Neuronal stem cell (in vitro differentiated cells): ENCODE measurements around the gene MACROH2A1.

ENCODE experiments used
- DNase-seq: peaks from one replicate; pipeline ENCODE4 v3.0.0-alpha.2; 2013; ENCODE audit warnings: low spot score
- H2AFZ ChIP-seq: one replicate; pipeline ENCODE4 v1.6.1; 2013; ENCODE audit warnings: mild to moderate bottlenecking, low read length, inconsistent platforms
- H2AK5ac ChIP-seq: 2 replicates; pipeline ENCODE4 v1.6.1; 2013; ENCODE audit warnings: low read depth, mild to moderate bottlenecking, inconsistent platforms, low read length, moderate library complexity, mixed read lengths
- H2BK120ac ChIP-seq: 2 replicates; pipeline ENCODE4 v1.6.1; 2013; ENCODE audit warnings: low read depth, mild to moderate bottlenecking, inconsistent platforms, low read length, moderate library complexity, mixed read lengths
- H2BK12ac ChIP-seq: one replicate; pipeline ENCODE4 v1.6.1; 2013; ENCODE audit warnings: low read length, inconsistent platforms
- H2BK15ac ChIP-seq: 2 replicates; pipeline ENCODE4 v1.6.1; 2013; ENCODE audit warnings: mild to moderate bottlenecking, low read length, inconsistent platforms, mixed read lengths
- H2BK5ac ChIP-seq: one replicate; pipeline ENCODE4 v1.6.1; 2013; ENCODE audit warnings: inconsistent platforms, mild to moderate bottlenecking, low read length, moderate library complexity
- H3K14ac ChIP-seq: one replicate; pipeline ENCODE4 v1.6.1; 2013; ENCODE audit warnings: low read length, inconsistent platforms
- H3K18ac ChIP-seq: 2 replicates; pipeline ENCODE4 v1.6.1; 2013; ENCODE audit warnings: low read length, inconsistent platforms
- H3K23ac ChIP-seq: 2 replicates; pipeline ENCODE4 v1.6.1; 2013; ENCODE audit warnings: low read depth, mild to moderate bottlenecking, mixed read lengths, low read length, inconsistent platforms; ENCODE audit not compliant: poor library complexity
- H3K27ac ChIP-seq: replicated peaks from 3 replicates; pipeline ENCODE4 v1.5.1; 2013; ENCODE audit warnings: low read length, inconsistent platforms
- H3K27me3 ChIP-seq, 3 experiments: 2 replicates each; pipeline ENCODE4 v1.6.1; 2013; ENCODE audit warnings: low read length in 3 of 3, mild to moderate bottlenecking in 2 of 3, inconsistent platforms in 1 of 3, low read depth in 1 of 3, mixed read lengths in 1 of 3, moderate library complexity in 1 of 3; ENCODE audit not compliant: control insufficient read depth in 3 of 3, insufficient read depth in 3 of 3
- H3K36me3 ChIP-seq, 2 donors: replicated peaks in 1 of 2; 2 replicates each; pipeline ENCODE4 v1.6.1; 2013; ENCODE audit warnings: low read length in 2 of 2; ENCODE audit not compliant: control insufficient read depth in 2 of 2, insufficient read depth in 2 of 2
- H3K4ac ChIP-seq: 2 replicates; pipeline ENCODE4 v1.6.1; 2013; ENCODE audit warnings: inconsistent platforms, mild to moderate bottlenecking, low read length, moderate library complexity
- H3K4me1 ChIP-seq, 2 donors: 1 replicate in 1 of 2; 2 replicates in 1 of 2; pipeline ENCODE4 v1.6.1; 2013; ENCODE audit warnings: low read length in 2 of 2, low read depth in 1 of 2; ENCODE audit not compliant: control insufficient read depth in 2 of 2, insufficient read depth in 1 of 2
- H3K4me2 ChIP-seq: one replicate; pipeline ENCODE4 v1.6.1; 2013; ENCODE audit warnings: mild to moderate bottlenecking, low read length, inconsistent platforms; ENCODE audit not compliant: insufficient read depth, poor library complexity, severe bottlenecking
- H3K4me3 ChIP-seq, 2 donors: 2 replicates each; pipeline ENCODE4 v1.5.1; 2013; ENCODE audit warnings: low read length in 2 of 2, mild to moderate bottlenecking in 2 of 2, inconsistent platforms in 1 of 2, moderate library complexity in 1 of 2
- H3K79me1 ChIP-seq: one replicate; pipeline ENCODE4 v1.6.1; 2013; ENCODE audit warnings: low read depth, mild to moderate bottlenecking, inconsistent platforms, low read length, moderate library complexity
- H3K9ac ChIP-seq: one replicate; pipeline ENCODE4 v1.6.1; 2013; ENCODE audit warnings: mild to moderate bottlenecking, low read depth, low read length, inconsistent platforms; ENCODE audit not compliant: poor library complexity
- H3K9me3 ChIP-seq, 2 donors: replicated peaks in 1 of 2; 2 replicates each; pipeline versions ENCODE3 to v1.6.1; 2013; ENCODE audit warnings: low read length in 2 of 2, mild to moderate bottlenecking in 2 of 2, inconsistent platforms in 1 of 2, low read depth in 1 of 2, mixed read lengths in 1 of 2, moderate library complexity in 1 of 2; ENCODE audit not compliant: control insufficient read depth in 2 of 2, insufficient read depth in 1 of 2
- H4K8ac ChIP-seq: one replicate; pipeline ENCODE4 v1.6.1; 2013; ENCODE audit warnings: low read depth, mild to moderate bottlenecking, inconsistent platforms, low read length, moderate library complexity
- H4K91ac ChIP-seq: one replicate; pipeline ENCODE4 v1.6.1; 2013; ENCODE audit warnings: low read length, low read depth, mild to moderate bottlenecking, inconsistent platforms; ENCODE audit not compliant: poor library complexity
- WGBS, 2 donors: extraction: QIAGEN DNeasy Blood & Tissue Kit; methylation state at CpG; one replicate each; pipeline ENCODE4 v1.1.7; 2013; ENCODE audit warnings: missing lambda C conversion rate in 2 of 2, mixed read lengths in 1 of 2; ENCODE audit not compliant: insufficient read length in 2 of 2, insufficient replicate concordance in 1 of 2; ENCODE audit errors: extremely low coverage in 2 of 2; 5-methylcytosine and 5-hydroxymethylcytosine counted together

The MACROH2A1 gene

GRCh38 chr5:135423846-135424168, 24.8 kb upstream of the MACROH2A1 start:
- no peak for DNase-seq
- H2BK15ac ChIP-seq = no peak overlapping the region
- H3K23ac ChIP-seq = no peak overlapping the region
- no peak overlapping the region for H3K27ac ChIP-seq
- H4K8ac ChIP-seq = no peak overlapping the region
- H3K9me3 ChIP-seq = peaks cover 1 to 3% of the 10 kb centered on the region in 2 donors
- no peak overlapping the region for H3K4me2 ChIP-seq
- no peak overlapping the region for H3K14ac ChIP-seq
- no peak overlapping the region for H2AK5ac ChIP-seq
- no peaks in the 10 kb centered on the region for H3K4me1 ChIP-seq
- H3K36me3 ChIP-seq = no peaks in the 10 kb centered on the region
- WGBS, 2 donors = no CpG with 5 or more reads among the region's 1 CpG
- H2BK120ac ChIP-seq = no peak overlapping the region
- no peak overlapping the region for H2BK5ac ChIP-seq
- no peak overlapping the region for H3K9ac ChIP-seq
- peaks cover 0 to 11% (median 0%) of the 10 kb centered on the region in 3 experiments for H3K27me3 ChIP-seq
- no peak overlapping the region for H3K4me3 ChIP-seq
- no peak overlapping the region for H4K91ac ChIP-seq
- no peak overlapping the region for H2BK12ac ChIP-seq
- no peaks in the 10 kb centered on the region for H3K79me1 ChIP-seq
- H3K4ac ChIP-seq = no peak overlapping the region
- no peak overlapping the region for H2AFZ ChIP-seq
- H3K18ac ChIP-seq = no peak overlapping the region

GRCh38 chr5:135423146-135423845, 24.3 kb upstream of the MACROH2A1 start:
- H3K4me1 ChIP-seq = no peaks in the 10 kb centered on the region
- H3K4me3 ChIP-seq = no peak overlapping the region
- no peak for DNase-seq
- no peak overlapping the region for H2BK12ac ChIP-seq
- no peak overlapping the region for H2AK5ac ChIP-seq
- no peak overlapping the region for H3K18ac ChIP-seq
- no peak overlapping the region for H3K14ac ChIP-seq
- H2BK120ac ChIP-seq = no peak overlapping the region
- H3K79me1 ChIP-seq = no peaks in the 10 kb centered on the region
- WGBS, 2 donors = no CpG with 5 or more reads among the region's 7 CpGs
- no peak overlapping the region for H3K4me2 ChIP-seq
- H3K27me3 ChIP-seq = peaks cover 0 to 11% (median 0%) of the 10 kb centered on the region in 3 experiments
- H2AFZ ChIP-seq = no peak overlapping the region
- H3K36me3 ChIP-seq = no peaks in the 10 kb centered on the region
- H3K4ac ChIP-seq = no peak overlapping the region
- H2BK5ac ChIP-seq = no peak overlapping the region
- no peak overlapping the region for H2BK15ac ChIP-seq
- H3K9ac ChIP-seq = no peak overlapping the region
- no peak overlapping the region for H4K8ac ChIP-seq
- no peak overlapping the region for H3K23ac ChIP-seq
- no peak overlapping the region for H3K27ac ChIP-seq
- H4K91ac ChIP-seq = no peak overlapping the region
- H3K9me3 ChIP-seq = no peaks in the 10 kb centered on the region

- H3K4me2 ChIP-seq = no peak overlapping the region
- no peak overlapping the region for H2AK5ac ChIP-seq
- H3K9me3 ChIP-seq = no peaks in the 10 kb centered on the region
- H3K9ac ChIP-seq = no peak overlapping the region
- no peak overlapping the region for H3K23ac ChIP-seq
- H3K4me1 ChIP-seq = no peaks in the 10 kb centered on the region
- H2BK5ac ChIP-seq = no peak overlapping the region
- H2BK12ac ChIP-seq = no peak overlapping the region
- no peak overlapping the region for H3K4me3 ChIP-seq
- no peak overlapping the region for H2AFZ ChIP-seq
- H2BK15ac ChIP-seq = no peak overlapping the region
- peaks cover 0 to 13% (median 0%) of the 10 kb centered on the region in 3 experiments for H3K27me3 ChIP-seq
- H3K27ac ChIP-seq = no peak overlapping the region
- H3K14ac ChIP-seq = no peak overlapping the region
- H3K36me3 ChIP-seq = no peaks in the 10 kb centered on the region
- no peak overlapping the region for H3K4ac ChIP-seq
- H4K8ac ChIP-seq = no peak overlapping the region
- DNase-seq = no peak
- H3K79me1 ChIP-seq = no peaks in the 10 kb centered on the region
- no peak overlapping the region for H3K18ac ChIP-seq
- no peak overlapping the region for H2BK120ac ChIP-seq
- no peak overlapping the region for H4K91ac ChIP-seq
These were observed 23.4 kb upstream of the MACROH2A1 start for GRCh38 chr5:135422419-135422818.

DNA sequence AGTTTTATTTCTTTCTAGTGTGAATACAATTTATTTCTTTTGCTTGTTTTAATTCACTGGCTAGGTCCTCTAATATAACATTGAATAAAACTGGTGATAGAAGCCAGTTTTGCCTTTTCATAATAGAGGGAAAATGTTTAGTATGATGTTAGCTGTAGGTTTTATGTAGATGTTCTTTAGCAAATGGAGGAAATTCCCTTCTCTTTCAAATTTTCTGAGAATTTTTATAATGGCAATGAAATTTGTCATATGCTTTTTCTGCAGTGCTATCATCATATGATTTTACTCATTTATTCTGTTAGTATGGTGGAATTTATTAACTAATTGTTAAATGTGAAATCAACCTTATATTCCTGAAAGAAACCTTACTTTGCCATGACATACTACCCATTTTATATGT, 18.1 kb upstream of the MACROH2A1 start:
- Histone ChIP-seq H3K23ac (no peak overlapping the region), H2BK5ac (no peak overlapping the region), H3K4ac (no peak overlapping the region), H2BK12ac (no peak overlapping the region), H4K8ac (no peak overlapping the region), H3K4me2 (no peak overlapping the region), H3K18ac (no peak overlapping the region), H3K9me3 (no peaks in the 10 kb centered on the region), H4K91ac (no peak overlapping the region), H2AFZ (no peak overlapping the region), H2BK15ac (no peak overlapping the region), H3K9ac (no peak overlapping the region), H3K27me3 (peaks cover 0 to 11% (median 0%) of the 10 kb centered on the region in 3 experiments), H2AK5ac (no peak overlapping the region), H3K4me1 (no peaks in the 10 kb centered on the region), H3K14ac (no peak overlapping the region), H3K79me1 (no peaks in the 10 kb centered on the region), H3K4me3 (no peak overlapping the region), H3K27ac (no peak overlapping the region), H2BK120ac (no peak overlapping the region), H3K36me3 (no peaks in the 10 kb centered on the region)
- no peak for DNase-seq
